ENCODE data around the gene TMEM30A. TPM values are rescaled to one million over a fixed set of nuclear protein-coding genes. Genes with fewer than 3 reads are reported as not detected.

TMEM30A gene
- 38.4 and 54.4 TPM in 2 replicates for total RNA-seq (2016; rRNA removed; fragmentation: Illumina TruSeq; extraction: Trizol)
- total RNA-seq (2016; cell fraction: cytosol; rRNA removed; fragmentation: Illumina TruSeq; extraction: Trizol; ENCODE audit: low read depth): 1.8 and 2.4 TPM in 2 replicates
- total RNA-seq (2016; cell fraction: insoluble cytoplasmic fraction; rRNA removed; fragmentation: Illumina TruSeq; extraction: Trizol): 32.4 and 47.0 TPM in 2 replicates
- 9.9 and 10.6 TPM in 2 replicates for total RNA-seq (2016; cell fraction: membrane; rRNA removed; fragmentation: Illumina TruSeq; extraction: Trizol)
- total RNA-seq (2016; cell fraction: nucleus; rRNA removed; fragmentation: Illumina TruSeq; extraction: Trizol): 57.2 and 65.2 TPM in 2 replicates
- 14.9 and 17.6 TPM in 2 replicates for polyA plus RNA-seq (2011; rRNA removed)
- 6.1 and 11.4 TPM in 2 replicates for polyA plus RNA-seq (2011; cell fraction: cytosol; rRNA removed)
- 11.2 and 15.5 TPM in 2 replicates for polyA plus RNA-seq (2011; cell fraction: nucleus; rRNA removed)
- 53.2 and 56.8 TPM in 2 replicates for polyA plus RNA-seq (2012)
- 1.9 TPM in 2 replicates for polyA plus RNA-seq (2016; cell fraction: cytosol; fragmentation: Illumina TruSeq; extraction: Trizol; ENCODE audit: low read depth)
- polyA plus RNA-seq (2016; cell fraction: insoluble cytoplasmic fraction; fragmentation: Illumina TruSeq; extraction: Trizol; ENCODE audit: low read depth): 28.3 and 31.1 TPM in 2 replicates
- polyA plus RNA-seq (2016; cell fraction: membrane; fragmentation: Illumina TruSeq; extraction: Trizol; ENCODE audit: low read depth): 5.5 and 5.6 TPM in 2 replicates
- polyA plus RNA-seq (2016; cell fraction: nucleus; fragmentation: Illumina TruSeq; extraction: Trizol; ENCODE audit: insufficient read depth, low read depth): 68.9 and 74.9 TPM in 2 replicates
- polyA minus RNA-seq (2011; rRNA and poly(A)+ RNA removed; ENCODE audit: low replicate concordance): 7.4 and 11.2 TPM in 2 replicates
- polyA minus RNA-seq (2011; cell fraction: cytosol; rRNA and poly(A)+ RNA removed): 18.1 and 24.4 TPM in 2 replicates
- polyA minus RNA-seq (2011; cell fraction: nucleus; rRNA and poly(A)+ RNA removed): 28.7 and 32.2 TPM in 2 replicates
- Bru-seq, nascent RNA: percentile 88 among the genes with signal in this experiment
- BruChase-seq, experiment 1, labeled RNA remaining after a 6-hour chase: percentile 93 among the genes with signal in this experiment
- percentile 90 among the genes with signal in this experiment for BruChase-seq, experiment 2, labeled RNA remaining after a 2-hour chase
- long read RNA-seq, experiment 1, full-length matches to known transcripts: 26 of 35 reads
- long read RNA-seq, experiment 1, partial matches to known transcripts: 2 of 35 reads
- long read RNA-seq, experiment 1, other reads (novel, unspliced or antisense): 7 of 35 reads
- long read RNA-seq, experiment 2, full-length matches to known transcripts: 5 of 133 reads
- long read RNA-seq, experiment 2, partial matches to known transcripts: 0 of 133 reads
- long read RNA-seq, experiment 2, other reads (novel, unspliced or antisense): 128 of 133 reads

- Histone ChIP-seq H3K27ac (ENCODE audit: extremely low read length, insufficient read depth, low read length) (peak within 1 kb of the TSS; percentile 80), H3K4me1 (ENCODE audit: insufficient read depth, low read length) (peaks cover 46% of the 10 kb centered on the region), H2AFZ (ENCODE audit: low read length) (peak within 1 kb of the TSS; percentile 95), H3K27me3 (ENCODE audit: control insufficient read depth in 1 of 2, insufficient read depth in 2 of 2, low read length in 2 of 2) (no peaks in the 10 kb centered on the region; a peak in 1 of 5 replicates), H3K36me3 (replicated peaks in 1 of 2; ENCODE audit: control insufficient read depth in 1 of 2, insufficient read depth in 2 of 2, low read length in 2 of 2) (no peaks in the 10 kb centered on the region), H3K79me2 (ENCODE audit: insufficient read depth, low read length) (peaks cover 51% of the 10 kb centered on the region), H3K4me3 (replicated peaks in 1 of 3; ENCODE audit: insufficient read depth in 1 of 3, low read depth in 2 of 3, low read length in 3 of 3) (peak within 1 kb of the TSS; percentile 85 to 91 (median 89)), H3K9me3 (ENCODE audit: low read length) (no peaks in the 10 kb centered on the region), H4K20me1 (ENCODE audit: insufficient read depth, low read length) (peaks cover 12% of the 10 kb centered on the region), H3K9ac (ENCODE audit: insufficient read depth, low read depth, low read length) (peak within 1 kb of the TSS; percentile 84), H3K4me2 (ENCODE audit: low read depth, low read length) (peak within 1 kb of the TSS; percentile 80)
- CTCF ChIA-PET (ENCODE audit: low intra/inter-chr PET ratio, low total read pairs): interaction anchor here (0.7 to 0.9 kb wide), 2 partner anchors 18 to 131 kb away, joined by 3 read pairs; no protein-coding TSS in a partner anchor
- FAIRE-seq (peak; percentile 97), ATAC-seq (peak; percentile 97), DNase-seq (ENCODE audit: low spot score) (peak; percentile 98)
- WGBS (ENCODE audit: low lambda C conversion rate): 1% methylated on average over 40 of the region's 55 CpGs
- in situ Hi-C loops (cut with HindIII; ENCODE audit: extremely low pct_ligation_motif_present, low pct_unique_long_range_greater_than_20kb) (loop anchor here (10.0 kb wide), 1 partner anchor 240 kb away; no protein-coding TSS in a partner anchor), intact Hi-C loops (cut with micrococcal nuclease; ENCODE audit: unreplicated experiment) (loop anchor here (1.0 to 5.0 kb wide), 4 partner anchors 13 to 318 kb away; partner anchors contain the start of gene SENP6)
- POLR2A ChIA-PET: interaction anchor here (1.0 to 2.3 kb wide), 9 partner anchors 10 to 317 kb away, joined by 3 to 28 read pairs (median 7); partner anchors contain the start of genes COX7A2 and SENP6
- no TSS peak for BruUV-seq (replicated peaks)
- no peak for TF ChIP-seq CENPX (CRISPR knock-in tag; IDR thresholded peaks at IDR 0.05)
- TF ChIP-seq NR2F2 (IDR thresholded peaks at IDR 0.05; ENCODE audit: borderline replicate concordance, low read depth): no peak
- TF ChIP-seq SKI (IDR thresholded peaks at IDR 0.05; ENCODE audit: partially characterized antibody): no peak
- TF ChIP-seq CEBPG (CRISPR knock-in tag; IDR thresholded peaks at IDR 0.05): 0 out of 2 replicates have a peak, but pooled peaks have one; percentile 2
- no peak for TF ChIP-seq ZBTB49 (CRISPR knock-in tag; IDR thresholded peaks at IDR 0.05; ENCODE audit: borderline replicate concordance)
- no peak for TF ChIP-seq ZNF580 (CRISPR knock-in tag; IDR thresholded peaks at IDR 0.05; ENCODE audit: borderline replicate concordance, low read depth)
- TF ChIP-seq ZNF570 (CRISPR knock-in tag; IDR thresholded peaks at IDR 0.05; ENCODE audit: borderline replicate concordance): no peak
- TF ChIP-seq TEAD2 (CRISPR knock-in tag; IDR thresholded peaks at IDR 0.05): no peak
- TF ChIP-seq POLR2A (IDR thresholded peaks at IDR 0.05; ENCODE audit: insufficient read depth in 1 of 2, low read depth in 2 of 2, low read length in 2 of 2): peak; percentile 87 to 97
- TF ChIP-seq STAT5B (CRISPR knock-in tag; IDR thresholded peaks at IDR 0.05): no peak
- peak; percentile 69 for TF ChIP-seq ZNF441 (CRISPR knock-in tag; IDR thresholded peaks at IDR 0.05; ENCODE audit: borderline replicate concordance)
- TF ChIP-seq SP2 (CRISPR knock-in tag; IDR thresholded peaks at IDR 0.05): peak; percentile 86
- peak; percentile 96 for TF ChIP-seq MAZ (IDR thresholded peaks at IDR 0.05; ENCODE audit: borderline replicate concordance, low read depth, low read length)
- peak; percentile 90 for TF ChIP-seq MAZ (CRISPR knock-in tag; IDR thresholded peaks at IDR 0.05; ENCODE audit: low read depth)
- TF ChIP-seq ARNT2 (CRISPR knock-in tag; IDR thresholded peaks at IDR 0.05; ENCODE audit: low read depth): peak; percentile 77
- TF ChIP-seq ZBTB20 (CRISPR knock-in tag; IDR thresholded peaks at IDR 0.05; ENCODE audit: borderline replicate concordance, low read depth): peak; percentile 62; the same call in 1 of the 2 replicates
Measured at GRCh38 chr6:75284632-75285282, at the start of gene TMEM30A. TMEM30A (minus strand) TSS chr6:75284792; CDS start chr6:75284638, 154 bp downstream.

Data from HepG2 (cell line).